ENCODE measurements around the gene GPATCH2L.
A peak's percentile ranks its signal among the peaks of the same experiment; 100 is the strongest.

GPATCH2L gene

DNA sequence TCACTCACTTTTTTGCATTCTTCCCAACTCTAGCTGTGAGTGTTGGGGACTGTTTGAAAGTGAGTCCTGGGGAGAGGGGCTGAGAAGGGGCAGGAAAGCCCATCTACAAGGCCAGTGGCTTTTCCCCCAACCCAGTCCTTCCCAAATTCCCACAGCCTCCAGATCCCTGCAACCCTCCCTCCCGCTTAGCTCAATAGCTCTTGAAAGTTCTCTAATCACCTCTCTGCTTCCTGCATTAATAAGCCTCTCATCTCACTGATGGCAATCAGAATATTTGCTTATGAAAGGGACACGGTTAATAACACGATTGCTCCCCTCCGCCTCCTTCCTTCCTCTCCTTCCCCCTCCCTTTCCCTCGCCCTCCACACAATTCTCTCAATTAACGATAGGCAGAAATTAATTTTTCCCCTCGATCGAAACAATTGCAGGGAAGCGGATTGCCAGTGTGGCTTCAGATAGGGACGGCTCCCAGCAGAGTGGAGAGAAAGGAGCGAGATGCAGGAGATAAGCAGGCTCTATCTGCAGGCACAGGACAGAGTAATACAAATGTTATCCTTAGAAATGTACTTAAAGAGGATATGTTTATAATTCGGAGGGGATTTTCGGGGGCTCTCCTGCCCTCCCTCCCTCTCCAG, 15.1 kb upstream of the GPATCH2L start:
- DNase-seq, result peak; percentile 47

- DNase-seq, result no peak
Measured at GRCh38 chr14:76138119-76138757, 13.5 kb upstream of the GPATCH2L start.

- peak; percentile 82 for DNase-seq
Measured at GRCh38 chr14:76138758-76139723, 12.7 kb upstream of the GPATCH2L start.

DNA sequence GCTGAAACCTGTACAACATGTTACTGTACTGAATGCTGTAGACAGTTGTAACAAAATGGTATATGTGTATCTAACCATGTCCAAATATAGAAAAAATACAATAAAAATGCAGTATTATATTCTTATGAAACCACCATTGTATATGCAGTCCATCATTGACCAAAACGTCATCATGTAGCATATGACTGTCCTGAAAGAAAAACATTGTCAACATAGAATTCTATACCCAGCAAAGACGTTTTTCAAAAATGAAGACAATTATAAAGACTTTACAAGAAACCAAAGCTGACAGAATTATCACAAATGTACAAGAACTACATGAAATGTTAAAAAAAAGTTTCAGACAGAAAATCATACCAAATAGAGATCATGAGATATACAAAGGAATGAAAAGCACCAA, 8.1 kb upstream of the GPATCH2L start:
- DNase-seq, result no peak

- no peak for DNase-seq
Measured at GRCh38 chr14:76146976-76147375, 4.7 kb upstream of the GPATCH2L start.

GRCh38 chr14:76149196-76149595, 2.5 kb upstream of the GPATCH2L start:
- no peak for DNase-seq

- DNase-seq, result peak; percentile 74
Measured at GRCh38 chr14:76152333-76152681, 585 bp downstream of the GPATCH2L start.

- no peak for DNase-seq
Measured at GRCh38 chr14:76153919-76154318, 2.2 kb downstream of the GPATCH2L start.

DNA sequence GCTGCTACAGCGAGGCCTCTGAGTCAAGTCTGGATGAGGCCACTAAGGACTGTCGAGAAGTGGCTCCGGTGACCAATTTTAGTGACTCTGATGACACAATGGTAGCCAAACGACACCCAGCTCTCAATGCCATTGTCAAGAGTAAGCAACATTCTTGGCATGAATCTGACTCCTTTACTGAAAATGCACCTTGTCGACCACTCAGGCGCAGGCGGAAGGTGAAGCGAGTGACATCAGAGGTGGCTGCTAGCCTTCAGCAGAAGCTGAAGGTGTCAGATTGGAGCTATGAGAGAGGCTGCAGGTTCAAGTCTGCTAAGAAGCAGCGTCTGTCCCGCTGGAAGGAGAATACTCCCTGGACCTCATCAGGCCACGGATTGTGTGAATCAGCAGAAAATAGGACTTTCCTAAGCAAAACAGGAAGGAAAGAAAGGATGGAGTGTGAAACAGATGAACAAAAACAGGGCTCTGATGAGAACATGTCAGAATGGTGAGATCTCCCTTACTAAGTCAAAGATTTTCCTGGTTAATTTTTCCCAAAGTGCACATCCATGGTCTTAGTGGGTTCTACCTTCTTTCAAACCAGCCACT, 2.9 kb downstream of the GPATCH2L start:
- no peak for DNase-seq

DNA sequence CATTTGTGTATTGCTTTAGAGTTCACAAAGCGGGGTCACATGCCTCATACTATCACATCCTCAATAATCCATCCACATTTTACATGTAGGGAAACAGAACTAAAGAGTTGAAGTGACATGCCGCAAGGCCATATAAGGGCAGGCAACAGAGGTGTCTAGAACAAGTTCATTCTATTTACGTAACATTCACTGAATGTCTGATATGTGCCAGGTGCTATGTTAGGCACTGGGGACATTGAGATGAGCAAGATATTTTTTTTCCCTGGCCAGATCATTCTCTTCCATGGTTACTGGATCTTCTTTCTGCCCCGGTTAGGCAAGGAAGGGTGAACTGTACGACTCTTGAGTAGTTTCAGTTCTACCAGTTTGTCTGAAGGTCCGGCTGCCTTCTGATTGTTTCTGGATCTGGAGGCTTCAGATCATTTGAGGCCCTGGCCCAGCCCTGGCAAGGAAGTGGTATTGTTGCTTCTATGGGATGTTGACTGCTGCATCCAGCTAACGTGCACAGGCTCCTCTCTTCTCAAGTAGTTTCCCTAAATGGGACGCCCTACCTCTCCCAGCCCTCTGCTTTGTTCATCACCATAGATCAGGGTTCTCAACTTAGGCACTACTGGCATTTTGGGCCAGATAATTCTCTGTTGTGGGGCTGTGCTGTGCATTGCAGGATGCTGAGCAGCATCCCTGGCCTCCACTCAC, 12.1 kb downstream of the GPATCH2L start:
- DNase-seq, result no peak

DNA sequence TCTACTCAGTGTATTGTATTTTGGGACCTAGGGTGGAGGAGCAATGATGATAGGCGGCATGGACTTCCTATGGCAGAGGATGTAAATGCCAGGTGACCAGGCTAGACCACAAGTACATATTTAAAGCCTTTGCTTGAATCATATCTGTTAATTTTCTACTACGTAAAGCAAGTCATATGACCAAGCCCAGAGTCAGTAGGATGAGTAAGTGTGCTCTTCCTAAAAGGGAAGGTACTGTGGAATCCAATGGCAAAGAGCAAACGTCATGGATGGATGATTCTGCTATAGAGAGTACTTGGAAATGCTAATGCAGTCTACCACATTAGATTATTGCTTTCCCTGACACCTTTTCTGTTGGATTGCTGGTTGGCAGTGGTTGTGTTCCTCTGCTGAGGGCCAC, 16.8 kb downstream of the GPATCH2L start:
- no peak for DNase-seq

DNA sequence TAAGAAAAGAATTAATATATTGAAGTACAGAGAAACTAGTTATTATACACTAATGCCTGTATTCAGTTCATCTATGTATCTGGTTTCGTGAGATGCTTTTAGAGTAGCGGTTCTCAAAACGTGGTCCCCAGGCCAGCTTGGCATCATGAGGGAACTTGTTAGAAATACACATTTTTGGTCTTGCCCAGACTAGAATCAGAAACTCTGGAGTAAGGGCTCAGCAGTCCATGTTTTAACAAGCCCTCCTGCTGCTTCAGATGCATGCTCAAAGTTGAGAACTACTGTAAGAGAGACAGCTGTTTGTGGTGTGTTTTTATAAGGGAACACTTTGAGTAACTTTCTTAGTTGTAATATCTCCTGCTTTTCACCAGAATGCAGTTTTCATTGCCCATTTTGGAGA, 18.1 kb downstream of the GPATCH2L start:
- no peak for DNase-seq

DNA sequence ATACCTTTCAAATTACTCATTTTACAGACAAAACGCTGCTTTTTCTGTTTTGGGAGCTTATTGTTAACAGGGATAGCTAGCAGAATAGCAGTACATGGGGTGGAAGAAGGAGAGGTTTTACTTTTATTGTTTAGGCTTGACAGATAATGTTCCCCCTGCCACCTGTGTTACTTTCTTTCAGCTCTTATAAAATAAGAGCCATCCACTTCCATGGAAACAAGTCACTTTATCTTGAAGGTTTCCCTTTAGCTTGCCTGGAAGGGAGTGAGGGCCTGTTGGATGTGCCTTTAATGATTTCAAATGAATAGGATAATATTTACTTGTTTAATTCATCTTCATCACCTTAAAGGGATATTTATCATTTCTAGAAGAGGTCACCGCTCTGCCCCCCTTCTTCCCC, 23.3 kb downstream of the GPATCH2L start:
- DNase-seq, result peak; percentile 52

DNA sequence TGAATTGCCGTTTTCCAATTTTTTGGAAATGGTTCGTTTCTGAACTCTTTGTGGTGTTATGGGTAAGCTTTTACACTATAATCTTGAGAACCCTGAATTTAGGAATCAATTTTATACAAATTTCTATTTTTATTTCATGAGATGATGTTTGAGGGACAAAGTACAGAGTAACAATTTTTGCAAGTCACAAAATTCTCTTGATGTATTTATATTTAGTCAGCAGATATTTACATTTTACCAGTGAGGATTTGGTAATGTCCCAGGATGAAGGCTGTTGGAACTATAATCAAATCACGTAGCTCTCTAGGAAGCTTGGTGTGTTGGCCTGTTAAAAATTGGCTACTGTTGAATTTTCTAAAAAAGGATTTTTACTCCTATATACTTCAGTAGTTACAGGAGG, 24.2 kb downstream of the GPATCH2L start:
- DNase-seq, result no peak

DNA sequence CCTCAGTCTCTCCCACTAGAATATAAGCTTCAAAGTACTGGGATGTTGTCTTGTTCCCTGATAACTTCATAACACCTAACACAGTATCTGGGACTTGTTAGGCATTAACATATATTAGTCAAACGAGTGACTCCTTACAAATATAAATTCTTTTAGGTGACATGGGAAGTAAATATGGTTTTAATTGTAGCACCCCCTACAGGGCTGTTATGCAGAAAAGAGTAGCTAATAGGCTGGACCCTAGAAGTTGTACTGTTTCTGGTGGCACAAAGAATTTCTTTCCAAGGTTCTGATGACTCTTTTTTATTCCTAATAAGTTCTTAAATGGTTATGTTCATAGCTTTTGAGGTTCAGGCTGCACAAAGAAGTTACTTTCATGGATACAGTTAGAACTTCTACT, 29.8 kb downstream of the GPATCH2L start:
- DNase-seq, result peak; percentile 8

- DNase-seq, result peak; percentile 14
Measured at GRCh38 chr14:76186308-76187027, 34.7 kb downstream of the GPATCH2L start.

DNA sequence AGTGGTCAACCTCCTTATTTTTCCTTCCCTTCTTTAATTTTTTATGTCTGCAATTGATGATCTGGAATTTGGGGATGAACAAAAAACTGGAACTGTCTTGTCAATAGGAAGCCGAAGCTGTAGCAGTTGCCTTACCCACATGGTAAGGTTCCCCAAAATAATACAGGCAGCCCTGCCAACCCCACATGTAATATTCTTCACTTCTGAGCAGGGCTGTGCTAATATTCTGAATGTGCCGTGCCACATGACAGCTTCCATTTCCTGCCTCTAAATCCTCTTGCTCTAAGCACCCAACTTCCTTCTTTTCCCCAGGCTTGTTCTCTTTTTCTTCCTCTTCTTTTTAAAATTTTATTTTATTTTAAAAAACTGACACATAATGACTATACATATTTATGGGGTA, 39.6 kb downstream of the GPATCH2L start:
- DNase-seq, result no peak

GRCh38 chr14:76193696-76194095, 42.0 kb downstream of the GPATCH2L start:
- no peak for DNase-seq

DNA sequence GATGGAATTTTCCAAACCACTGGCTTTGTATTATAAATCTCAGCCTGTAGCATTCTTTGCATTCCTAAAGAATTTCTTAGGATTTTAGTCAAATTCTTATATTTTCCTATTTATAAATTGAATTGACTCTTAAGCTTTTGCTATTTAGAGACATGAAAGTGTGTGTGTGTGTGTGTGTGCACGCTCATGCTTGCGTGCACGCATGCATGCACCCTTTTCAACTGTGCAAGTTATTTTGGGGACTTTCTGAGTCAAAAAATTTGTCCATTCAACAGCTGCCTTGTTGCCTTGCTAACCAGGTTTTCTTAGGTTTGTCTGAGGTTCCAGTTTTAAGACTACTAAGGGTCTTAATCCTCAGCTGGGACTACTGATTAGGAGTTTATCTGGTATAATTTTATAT, 42.6 kb downstream of the GPATCH2L start:
- no peak for DNase-seq

DNA sequence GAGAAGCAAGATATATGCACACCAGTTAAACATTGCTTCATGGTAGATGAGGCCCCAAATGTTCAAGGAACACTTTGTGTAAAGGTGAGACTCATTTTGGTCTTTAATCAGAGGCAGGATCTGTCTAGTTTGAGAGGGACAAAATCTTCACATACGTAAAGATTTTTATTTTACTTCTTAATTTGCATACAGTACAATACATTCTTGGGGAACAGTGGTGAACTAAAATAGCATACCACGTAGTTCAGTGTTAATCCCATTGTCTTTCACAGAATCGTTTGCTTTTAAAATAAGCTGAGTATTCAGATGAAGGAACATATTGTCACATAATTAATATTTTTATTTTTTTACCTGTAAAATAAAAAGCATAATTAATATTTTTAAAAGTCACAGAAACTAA, 43.3 kb downstream of the GPATCH2L start:
- DNase-seq, result no peak

GRCh38 chr14:76196980-76197695, 45.4 kb downstream of the GPATCH2L start:
- no peak for DNase-seq

GRCh38 chr14:76201162-76201561, 49.4 kb downstream of the GPATCH2L start:
- DNase-seq, result no peak
